ENCODE results near the gene KCNK6.

The KCNK6 gene

DNA sequence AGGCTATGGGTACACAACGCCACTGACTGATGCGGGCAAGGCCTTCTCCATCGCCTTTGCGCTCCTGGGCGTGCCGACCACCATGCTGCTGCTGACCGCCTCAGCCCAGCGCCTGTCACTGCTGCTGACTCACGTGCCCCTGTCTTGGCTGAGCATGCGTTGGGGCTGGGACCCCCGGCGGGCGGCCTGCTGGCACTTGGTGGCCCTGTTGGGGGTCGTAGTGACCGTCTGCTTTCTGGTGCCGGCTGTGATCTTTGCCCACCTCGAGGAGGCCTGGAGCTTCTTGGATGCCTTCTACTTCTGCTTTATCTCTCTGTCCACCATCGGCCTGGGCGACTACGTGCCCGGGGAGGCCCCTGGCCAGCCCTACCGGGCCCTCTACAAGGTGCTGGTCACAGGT, 6.9 kb downstream of the KCNK6 start:
- intact Hi-C loops (cut with DNase I; ENCODE audit: low total_unique reads) = no loop called here
- Histone ChIP-seq H3K4me3 (no peak overlapping the region), H3K36me3 (peaks cover 9 to 33% (median 17%) of the 10 kb centered on the region in 3 donors), H3K4me1 (peaks cover 0 to 6% (median 2%) of the 10 kb centered on the region in 4 donors), H3K9me3 (no peaks in the 10 kb centered on the region), H3K27me3 (no peaks in the 10 kb centered on the region), H3K27ac (no peak overlapping the region)
- DNase-seq = no peak
- TF ChIP-seq CTCF (IDR thresholded peaks at IDR 0.05) = no peak

DNA sequence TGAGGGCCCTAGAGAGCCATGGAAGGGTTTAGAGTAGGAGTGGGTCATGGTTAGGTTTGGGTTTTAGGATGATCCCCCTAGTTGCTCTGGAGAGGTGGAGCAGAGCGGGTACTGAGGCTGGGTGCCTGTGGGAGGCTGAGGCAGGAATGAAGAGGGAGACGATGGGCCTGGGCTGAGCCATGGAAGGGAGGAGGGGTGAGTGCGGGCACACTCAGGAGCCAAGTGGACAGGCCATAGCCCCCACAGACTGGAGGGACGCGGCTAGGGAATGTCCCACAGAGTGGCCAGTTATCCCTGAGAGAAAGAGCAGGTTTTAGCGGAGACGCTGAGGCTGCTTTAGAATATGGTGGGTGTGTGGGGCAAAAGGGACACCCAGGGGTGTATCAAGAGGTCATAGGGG, 10.0 kb downstream of the KCNK6 start:
- Histone ChIP-seq H3K4me1 (no peaks in the 10 kb centered on the region), H3K27ac (no peak overlapping the region), H3K27me3 (no peaks in the 10 kb centered on the region), H3K4me3 (no peak overlapping the region), H3K9me3 (no peaks in the 10 kb centered on the region), H3K36me3 (peaks cover 9 to 33% (median 17%) of the 10 kb centered on the region in 3 donors)
- intact Hi-C loops (cut with DNase I; ENCODE audit: low total_unique reads) = loop anchor here (5.0 to 10.0 kb wide), 2 partner anchors 97 to 425 kb away; partner anchors contain the start of genes SIPA1L3 and WDR87
- DNase-seq = no peak
- TF ChIP-seq CTCF (IDR thresholded peaks at IDR 0.05) = no peak

- TF ChIP-seq CTCF (IDR thresholded peaks at IDR 0.05) = no peak
- intact Hi-C loops (cut with DNase I; ENCODE audit: low total_unique reads) = loop anchor here (5.0 to 10.0 kb wide), 2 partner anchors 99 to 427 kb away; partner anchors contain the start of genes SIPA1L3 and WDR87
- no peaks in the 10 kb centered on the region for H3K9me3 ChIP-seq
- H3K27ac ChIP-seq = no peak overlapping the region
- DNase-seq = no peak
- peaks cover 0 to 5% (median 0%) of the 10 kb centered on the region in 4 donors for H3K4me1 ChIP-seq
- peaks cover 6 to 17% (median 12%) of the 10 kb centered on the region in 3 donors for H3K36me3 ChIP-seq
- H3K4me3 ChIP-seq = no peak overlapping the region
- H3K27me3 ChIP-seq = no peaks in the 10 kb centered on the region
Measured at GRCh38 chr19:38331728-38332127, 12.1 kb downstream of the KCNK6 start.

DNA sequence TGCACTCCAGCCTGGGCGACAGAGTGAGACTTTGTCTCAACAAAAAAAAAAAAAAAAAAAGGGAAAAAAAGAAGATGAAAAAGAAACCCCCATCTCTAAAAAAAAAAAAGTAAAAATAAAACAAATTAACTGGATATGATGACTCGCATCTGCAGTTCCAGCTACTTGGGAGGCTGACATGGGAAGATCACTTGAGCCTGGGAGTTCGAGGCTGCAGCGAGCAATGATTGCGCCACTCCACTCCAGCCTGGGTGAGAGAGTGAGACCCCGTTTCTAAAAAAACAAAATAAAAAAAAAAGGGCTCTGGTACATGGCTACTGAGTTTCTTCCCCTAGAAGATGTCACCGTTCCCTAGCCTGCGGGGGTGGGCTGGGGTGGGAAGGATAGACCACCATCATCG, 13.6 kb downstream of the KCNK6 start:
- DNase-seq = no peak
- no peaks in the 10 kb centered on the region for H3K27me3 ChIP-seq
- no peak for TF ChIP-seq CTCF (IDR thresholded peaks at IDR 0.05)
- H3K4me1 ChIP-seq = peaks cover 0 to 18% (median 10%) of the 10 kb centered on the region in 4 donors
- no peak overlapping the region for H3K27ac ChIP-seq
- peaks cover 0 to 3% (median 2%) of the 10 kb centered on the region in 3 donors for H3K36me3 ChIP-seq
- no peaks in the 10 kb centered on the region for H3K9me3 ChIP-seq
- intact Hi-C loops (cut with DNase I; ENCODE audit: low total_unique reads) = loop anchor here (5.0 to 10.0 kb wide), 2 partner anchors 101 to 428 kb away; partner anchors contain the start of genes SIPA1L3 and WDR87
- no peak overlapping the region for H3K4me3 ChIP-seq

GRCh38 chr19:38335949-38336637, 16.4 kb downstream of the KCNK6 start:
- H3K36me3 ChIP-seq = peaks cover 0 to 9% (median 7%) of the 10 kb centered on the region in 3 donors
- intact Hi-C loops (cut with DNase I; ENCODE audit: low total_unique reads) = loop anchor here (5.0 to 10.0 kb wide), 2 partner anchors 36 to 431 kb away; partner anchors contain the start of genes PSMD8, SIPA1L3 and WDR87
- peak overlapping the region; percentile 68 to 95 for H3K4me3 ChIP-seq
- H3K9me3 ChIP-seq = no peaks in the 10 kb centered on the region
- H3K27ac ChIP-seq = peak overlapping the region; percentile 91 to 99
- peaks cover 0 to 30% (median 19%) of the 10 kb centered on the region in 4 donors for H3K4me1 ChIP-seq
- TF ChIP-seq CTCF (IDR thresholded peaks at IDR 0.05) = no peak
- peak; percentile 95 to 97 for DNase-seq
- H3K27me3 ChIP-seq = no peaks in the 10 kb centered on the region

All from tibial artery (tissue), 4 donors.